ENCODE data around the gene TWIST1.

TWIST1 gene

DNA sequence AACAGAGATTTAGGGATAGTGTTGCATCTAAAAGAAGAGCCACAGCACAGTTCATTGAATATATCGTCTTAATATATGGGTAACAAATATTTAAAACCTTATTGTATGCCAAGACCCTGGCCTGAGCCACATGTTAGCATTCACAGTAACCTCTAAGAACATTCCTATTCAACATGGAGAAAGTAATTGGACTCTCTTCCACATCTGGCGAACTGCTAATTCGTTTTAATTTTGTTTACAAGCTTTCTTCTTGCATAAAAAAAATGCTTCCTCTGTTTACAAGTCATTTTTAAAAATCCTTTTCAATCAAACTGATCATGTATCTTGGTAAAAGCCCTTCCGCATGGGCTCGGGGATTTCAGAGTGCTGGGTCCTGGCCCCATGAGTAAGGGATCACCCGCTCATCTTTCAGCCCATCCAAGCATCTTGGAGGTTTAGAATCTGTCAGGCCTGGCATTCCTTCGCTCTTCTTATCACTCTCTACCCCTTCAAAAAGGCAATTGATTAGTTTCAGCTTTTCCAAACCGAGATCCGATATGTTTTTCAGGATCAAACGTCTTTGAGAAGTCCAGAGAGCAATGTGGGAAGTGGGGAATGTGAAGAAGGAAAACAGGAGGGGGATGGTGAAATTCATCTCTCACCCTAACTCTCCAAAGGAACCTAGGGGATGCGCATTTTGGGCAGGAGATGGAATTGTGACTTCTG, 7.3 kb downstream of the TWIST1 start:
- H4K8ac ChIP-seq (ENCODE audit: low read depth, low read length), result no peak overlapping the region
- H2AK5ac ChIP-seq (ENCODE audit: low read depth, low read length), result no peak overlapping the region
- H3K4ac ChIP-seq (ENCODE audit: low read length), result no peak overlapping the region
- H3K79me1 ChIP-seq (ENCODE audit: low read depth, low read length), result no peaks in the 10 kb centered on the region
- WGBS, 2 donors (ENCODE audit: extremely low coverage in 2 of 2, insufficient read length in 2 of 2, insufficient replicate concordance in 1 of 2), result no CpG with 5 or more reads among the region's 11 CpGs
- no peak overlapping the region for H3K9ac ChIP-seq (ENCODE audit: low read depth, low read length, poor library complexity)
- H3K36me3 ChIP-seq (replicated peaks in 1 of 2; ENCODE audit: control insufficient read depth in 2 of 2, insufficient read depth in 2 of 2, low read length in 2 of 2), result no peaks in the 10 kb centered on the region
- no peak overlapping the region for H3K4me2 ChIP-seq (ENCODE audit: insufficient read depth, low read length, poor library complexity, severe bottlenecking)
- H3K27ac ChIP-seq (replicated peaks; ENCODE audit: low read length), result no peak overlapping the region
- no peak overlapping the region for H2BK5ac ChIP-seq (ENCODE audit: low read length)
- H3K23ac ChIP-seq (ENCODE audit: low read depth, low read length, poor library complexity), result no peak overlapping the region
- no peak overlapping the region for H2BK120ac ChIP-seq (ENCODE audit: low read depth, low read length)
- no peak overlapping the region for H2BK15ac ChIP-seq (ENCODE audit: low read length)
- peak; percentile 35 for DNase-seq (ENCODE audit: low spot score)
- H3K18ac ChIP-seq (ENCODE audit: low read length), result no peak overlapping the region
- H2AFZ ChIP-seq (ENCODE audit: low read length), result no peak overlapping the region
- no peak overlapping the region for H4K91ac ChIP-seq (ENCODE audit: low read depth, low read length, poor library complexity)
- H2BK12ac ChIP-seq (ENCODE audit: low read length), result no peak overlapping the region
- H3K14ac ChIP-seq (ENCODE audit: low read length), result no peak overlapping the region
- no peak overlapping the region for H3K4me3 ChIP-seq (ENCODE audit: low read length in 2 of 2)
- H3K9me3 ChIP-seq (replicated peaks in 1 of 2; ENCODE audit: control insufficient read depth in 2 of 2, insufficient read depth in 1 of 2, low read depth in 1 of 2, low read length in 2 of 2), result no peaks in the 10 kb centered on the region
- H3K27me3 ChIP-seq (ENCODE audit: control insufficient read depth in 3 of 3, insufficient read depth in 3 of 3, low read depth in 1 of 3, low read length in 3 of 3), result peaks cover 44 to 99% (median 78%) of the 10 kb centered on the region in 3 experiments
- H3K4me1 ChIP-seq (ENCODE audit: control insufficient read depth in 2 of 2, insufficient read depth in 1 of 2, low read depth in 1 of 2, low read length in 2 of 2), result peaks cover 3 to 9% of the 10 kb centered on the region in 2 donors

DNA sequence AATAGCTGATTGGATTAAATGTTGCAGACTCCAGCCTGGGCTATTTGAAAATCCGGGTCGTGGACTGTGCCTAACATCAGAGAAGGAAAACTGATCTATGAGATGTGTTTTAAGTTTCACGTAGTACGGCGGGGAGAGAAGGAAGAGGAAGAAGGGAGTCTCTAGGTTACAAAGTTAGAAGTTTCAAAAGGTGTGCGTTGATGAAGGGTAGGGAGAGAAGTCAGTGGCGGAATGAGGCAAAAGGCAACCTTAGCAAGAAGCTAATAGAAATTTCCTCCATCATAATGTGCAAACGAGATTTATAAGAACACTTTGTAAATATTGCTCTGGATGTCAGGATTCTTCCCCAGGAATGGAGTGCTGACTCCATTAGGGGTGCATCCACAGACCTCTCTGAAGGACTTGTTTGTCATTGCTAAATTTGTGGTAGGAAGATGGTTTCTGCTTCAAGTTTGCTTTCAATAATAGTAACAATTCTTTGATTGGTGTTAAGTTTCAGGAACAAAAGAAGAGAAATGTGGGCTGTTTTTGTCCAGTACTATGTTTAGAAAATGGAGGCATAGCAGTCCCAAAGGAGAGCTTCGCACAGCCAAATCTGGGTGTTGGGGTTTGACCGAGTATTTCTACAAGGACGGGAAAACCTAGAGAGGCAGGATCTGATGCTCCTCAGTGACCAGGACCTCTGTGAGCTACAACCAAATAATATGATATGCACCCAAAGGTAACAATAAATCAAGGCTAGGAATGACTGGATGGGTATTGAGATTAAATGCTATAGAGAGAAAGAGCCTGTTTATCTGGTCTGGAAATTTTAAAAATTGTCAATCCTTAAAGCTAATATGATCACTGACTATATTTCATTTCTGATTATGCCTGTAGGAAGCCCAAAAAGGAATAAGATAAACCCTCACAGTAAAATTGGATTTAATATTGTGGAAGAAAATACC, 8.2 kb downstream of the TWIST1 start:
- Histone ChIP-seq H2BK15ac (ENCODE audit: low read length) (no peak overlapping the region), H2BK5ac (ENCODE audit: low read length) (no peak overlapping the region), H4K91ac (ENCODE audit: low read depth, low read length, poor library complexity) (no peak overlapping the region), H2AK5ac (ENCODE audit: low read depth, low read length) (no peak overlapping the region), H3K9ac (ENCODE audit: low read depth, low read length, poor library complexity) (no peak overlapping the region), H3K4me1 (ENCODE audit: control insufficient read depth in 2 of 2, insufficient read depth in 1 of 2, low read depth in 1 of 2, low read length in 2 of 2) (peaks cover 3 to 9% of the 10 kb centered on the region in 2 donors), H4K8ac (ENCODE audit: low read depth, low read length) (no peak overlapping the region), H3K18ac (ENCODE audit: low read length) (no peak overlapping the region), H3K4me2 (ENCODE audit: insufficient read depth, low read length, poor library complexity, severe bottlenecking) (no peak overlapping the region), H3K23ac (ENCODE audit: low read depth, low read length, poor library complexity) (no peak overlapping the region), H3K4ac (ENCODE audit: low read length) (no peak overlapping the region), H3K4me3 (ENCODE audit: low read length in 2 of 2) (no peak overlapping the region), H2AFZ (ENCODE audit: low read length) (peak overlapping the region; percentile 19), H3K27me3 (ENCODE audit: control insufficient read depth in 3 of 3, insufficient read depth in 3 of 3, low read depth in 1 of 3, low read length in 3 of 3) (peaks cover 44 to 99% (median 86%) of the 10 kb centered on the region in 3 experiments), H3K36me3 (replicated peaks in 1 of 2; ENCODE audit: control insufficient read depth in 2 of 2, insufficient read depth in 2 of 2, low read length in 2 of 2) (no peaks in the 10 kb centered on the region), H3K27ac (replicated peaks; ENCODE audit: low read length) (no peak overlapping the region), H3K9me3 (replicated peaks in 1 of 2; ENCODE audit: control insufficient read depth in 2 of 2, insufficient read depth in 1 of 2, low read depth in 1 of 2, low read length in 2 of 2) (no peaks in the 10 kb centered on the region), H2BK12ac (ENCODE audit: low read length) (no peak overlapping the region), H2BK120ac (ENCODE audit: low read depth, low read length) (no peak overlapping the region), H3K14ac (ENCODE audit: low read length) (no peak overlapping the region), H3K79me1 (ENCODE audit: low read depth, low read length) (no peaks in the 10 kb centered on the region)
- no peak for DNase-seq (ENCODE audit: low spot score)
- no CpG with 5 or more reads among the region's 11 CpGs for WGBS, 2 donors (ENCODE audit: extremely low coverage in 2 of 2, insufficient read length in 2 of 2, insufficient replicate concordance in 1 of 2)

DNA sequence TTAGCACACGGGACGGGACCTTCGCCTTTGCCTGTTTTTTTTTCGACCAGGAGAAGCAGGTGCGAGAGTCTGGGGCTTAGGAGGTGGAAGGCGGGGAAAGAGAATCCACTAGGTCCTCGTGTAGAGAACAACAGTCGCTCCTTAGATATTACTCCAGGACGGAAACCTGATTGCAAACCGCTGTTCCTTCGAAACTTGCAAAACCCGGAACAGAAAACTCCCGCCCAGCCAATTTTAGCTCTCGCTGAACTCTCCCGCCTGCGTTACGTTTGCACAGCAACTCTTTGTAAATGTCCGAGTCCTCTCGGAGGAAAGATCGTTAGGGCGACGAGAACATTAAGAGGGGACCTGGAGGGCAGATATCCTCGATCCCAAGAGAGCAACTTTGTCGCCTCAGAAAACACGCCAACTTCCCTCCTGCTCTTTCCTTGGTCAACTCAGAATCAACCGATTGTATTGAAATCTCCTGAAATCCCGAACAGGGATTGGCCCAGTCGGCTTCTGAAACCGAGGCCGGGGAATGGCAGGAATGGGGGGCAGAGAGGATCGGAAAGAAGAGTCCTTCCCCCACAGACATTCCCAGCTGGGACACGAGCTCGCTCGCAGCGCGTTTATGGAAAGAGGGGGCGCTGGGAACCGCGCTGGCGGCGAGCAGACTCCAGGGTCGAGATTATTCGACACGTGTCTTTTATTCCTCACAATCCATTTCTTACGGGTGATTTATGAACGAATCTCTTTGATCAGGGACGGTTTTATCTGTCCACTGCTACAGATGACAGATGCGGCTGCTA, 9.9 kb downstream of the TWIST1 start:
- H3K4ac ChIP-seq (ENCODE audit: low read length), result no peak overlapping the region
- H3K36me3 ChIP-seq (replicated peaks in 1 of 2; ENCODE audit: control insufficient read depth in 2 of 2, insufficient read depth in 2 of 2, low read length in 2 of 2), result no peaks in the 10 kb centered on the region
- WGBS, 2 donors (ENCODE audit: extremely low coverage in 2 of 2, insufficient read length in 2 of 2, insufficient replicate concordance in 1 of 2), result no CpG with 5 or more reads among the region's 48 CpGs
- H3K9me3 ChIP-seq (replicated peaks in 1 of 2; ENCODE audit: control insufficient read depth in 2 of 2, insufficient read depth in 1 of 2, low read depth in 1 of 2, low read length in 2 of 2), result no peaks in the 10 kb centered on the region
- H3K9ac ChIP-seq (ENCODE audit: low read depth, low read length, poor library complexity), result no peak overlapping the region
- peak overlapping the region in 1 of 2 donors; percentile 38 for H3K4me3 ChIP-seq (ENCODE audit: low read length in 2 of 2)
- H3K14ac ChIP-seq (ENCODE audit: low read length), result no peak overlapping the region
- no peak overlapping the region for H2BK5ac ChIP-seq (ENCODE audit: low read length)
- no peak overlapping the region for H3K23ac ChIP-seq (ENCODE audit: low read depth, low read length, poor library complexity)
- H4K91ac ChIP-seq (ENCODE audit: low read depth, low read length, poor library complexity), result no peak overlapping the region
- no peak overlapping the region for H2BK15ac ChIP-seq (ENCODE audit: low read length)
- H2AK5ac ChIP-seq (ENCODE audit: low read depth, low read length), result no peak overlapping the region
- H4K8ac ChIP-seq (ENCODE audit: low read depth, low read length), result no peak overlapping the region
- no peak overlapping the region for H2BK12ac ChIP-seq (ENCODE audit: low read length)
- peaks cover 3 to 9% of the 10 kb centered on the region in 2 donors for H3K4me1 ChIP-seq (ENCODE audit: control insufficient read depth in 2 of 2, insufficient read depth in 1 of 2, low read depth in 1 of 2, low read length in 2 of 2)
- peak overlapping the region; percentile 48 for H3K4me2 ChIP-seq (ENCODE audit: insufficient read depth, low read length, poor library complexity, severe bottlenecking)
- H2BK120ac ChIP-seq (ENCODE audit: low read depth, low read length), result no peak overlapping the region
- peak overlapping the region; percentile 89 for H2AFZ ChIP-seq (ENCODE audit: low read length)
- no peaks in the 10 kb centered on the region for H3K79me1 ChIP-seq (ENCODE audit: low read depth, low read length)
- H3K27ac ChIP-seq (replicated peaks; ENCODE audit: low read length), result no peak overlapping the region
- H3K27me3 ChIP-seq (ENCODE audit: control insufficient read depth in 3 of 3, insufficient read depth in 3 of 3, low read depth in 1 of 3, low read length in 3 of 3), result peaks cover 44 to 87% (median 76%) of the 10 kb centered on the region in 3 experiments
- peak; percentile 51 for DNase-seq (ENCODE audit: low spot score)
- peak overlapping the region; percentile 63 for H3K18ac ChIP-seq (ENCODE audit: low read length)

Measured in neuronal stem cell (in vitro differentiated cells).